IPS-18c (cell line): ENCODE data around the gene CCDC68.
"Not testable (repeated sequence)": the region's sequence is repeated elsewhere in the genome, so short reads cannot be mapped to it uniquely, and the experiment has no call there.

Experiments used
- H3K4me3 ChIP-seq: 2 replicates; pipeline ENCODE4 v1.7.0; 2013; ENCODE audit warnings: low read depth, mild to moderate bottlenecking, low read length, moderate library complexity; ENCODE audit not compliant: insufficient read depth
- H3K9me3 ChIP-seq: one replicate; pipeline ENCODE4 v1.6.1; 2013; ENCODE audit warnings: mild to moderate bottlenecking, low read length, moderate library complexity; ENCODE audit not compliant: control insufficient read depth, insufficient read depth

Gene CCDC68

GRCh38 chr18:54860941-54861340, 98.3 kb downstream of the CCDC68 start:
- Histone ChIP-seq H3K9me3 (no peaks in the 10 kb centered on the region), H3K4me3 (no peak overlapping the region)

GRCh38 chr18:54859667-54860421, 99.4 kb downstream of the CCDC68 start:
- H3K9me3 ChIP-seq, result no peaks in the 10 kb centered on the region
- H3K4me3 ChIP-seq, result no peak overlapping the region

DNA sequence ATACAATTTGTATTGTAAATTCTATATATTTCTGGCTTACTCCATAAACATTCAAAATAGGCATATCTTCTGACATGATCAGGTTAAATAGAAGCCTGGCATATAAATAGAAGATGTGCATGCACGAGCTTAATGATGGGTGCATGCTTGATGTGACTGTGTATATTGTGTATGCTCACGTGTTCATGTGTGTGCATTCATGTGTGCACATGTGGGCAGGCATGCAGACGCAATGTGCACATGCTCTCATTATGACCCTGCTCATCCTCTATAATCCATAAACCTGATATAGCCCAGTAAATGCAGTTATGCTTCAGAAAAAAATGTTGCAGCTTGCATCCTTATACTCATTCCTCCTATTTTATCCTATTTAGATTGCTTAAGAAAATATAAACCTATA, 101.8 kb downstream of the CCDC68 start:
- H3K9me3 ChIP-seq, result no peaks in the 10 kb centered on the region
- H3K4me3 ChIP-seq, result no peak overlapping the region

DNA sequence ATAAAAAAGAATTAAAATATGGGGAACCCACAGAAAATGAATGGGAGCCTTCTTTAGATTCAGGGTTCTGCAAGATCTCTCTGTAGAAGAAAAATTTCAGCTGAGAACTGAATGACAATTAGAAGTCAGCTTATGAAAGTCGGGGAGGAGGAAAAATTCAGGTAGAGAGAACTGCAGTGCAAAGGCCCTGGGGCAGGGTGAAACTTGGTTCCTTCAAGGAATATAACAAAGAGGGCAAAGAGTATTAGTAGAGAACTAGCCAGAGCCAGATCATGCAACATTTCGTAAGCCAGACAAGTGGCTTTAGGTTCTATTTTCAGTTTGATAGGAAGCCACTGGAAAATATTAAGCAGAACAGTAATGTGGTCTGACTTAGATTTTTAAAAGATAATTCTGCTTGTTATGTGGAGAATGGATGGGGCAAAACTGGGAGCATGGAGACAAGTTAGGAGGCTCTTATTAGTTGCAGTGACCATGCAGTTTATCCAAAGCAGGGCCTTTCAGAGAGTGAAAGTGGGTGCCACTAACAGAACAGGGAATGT, 103.1 kb downstream of the CCDC68 start:
- H3K4me3 ChIP-seq, result no peak overlapping the region
- no peaks in the 10 kb centered on the region for H3K9me3 ChIP-seq

DNA sequence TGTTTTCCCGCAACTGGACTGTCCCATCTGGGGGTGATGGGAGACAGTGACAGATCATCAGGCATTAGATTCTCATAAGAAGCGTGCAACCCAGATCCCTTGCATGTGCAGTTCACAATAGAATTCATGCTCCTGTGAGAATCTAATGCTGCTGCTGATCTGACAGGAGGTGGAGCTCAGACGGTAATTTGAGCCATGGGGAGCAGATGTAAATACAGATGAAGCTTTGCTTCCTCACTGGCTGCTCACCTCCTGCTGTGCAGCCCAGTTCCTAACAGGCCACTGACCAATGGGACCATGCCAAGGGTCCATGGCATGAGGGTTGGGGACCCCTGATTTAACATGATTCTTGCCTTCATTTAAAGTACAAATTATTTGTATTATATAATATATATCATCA, 104.2 kb downstream of the CCDC68 start:
- not testable (repeated sequence) for H3K9me3 ChIP-seq

GRCh38 chr18:54852780-54853675, 106.2 kb downstream of the CCDC68 start:
- no peaks in the 10 kb centered on the region for H3K9me3 ChIP-seq
- no peak overlapping the region for H3K4me3 ChIP-seq

More for the DNA sequence above, 104.2 kb downstream of the CCDC68 start:
- not testable (repeated sequence) for H3K4me3 ChIP-seq
